ENCODE measurements around the gene NEXMIF.

DNA sequence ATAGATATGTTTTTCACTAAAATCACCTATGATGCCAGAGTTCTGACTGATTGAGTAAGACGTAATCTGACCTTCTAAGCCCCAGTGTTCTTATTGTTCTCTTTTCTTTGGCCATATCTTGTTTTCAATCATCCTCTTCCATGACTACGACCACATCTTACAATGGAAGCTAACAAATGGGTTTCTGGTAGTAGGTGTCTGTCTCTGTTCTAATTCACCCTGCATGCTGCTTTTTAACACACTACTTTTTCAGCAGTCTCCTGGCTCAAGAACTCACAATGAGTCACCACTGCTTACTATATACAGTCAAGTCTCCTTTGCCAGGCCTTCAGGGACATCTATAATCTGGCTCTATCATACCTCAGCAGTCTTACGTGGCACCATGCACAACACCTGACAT, 146.1 kb downstream of the NEXMIF start:
- TF ChIP-seq, protein P1, sequence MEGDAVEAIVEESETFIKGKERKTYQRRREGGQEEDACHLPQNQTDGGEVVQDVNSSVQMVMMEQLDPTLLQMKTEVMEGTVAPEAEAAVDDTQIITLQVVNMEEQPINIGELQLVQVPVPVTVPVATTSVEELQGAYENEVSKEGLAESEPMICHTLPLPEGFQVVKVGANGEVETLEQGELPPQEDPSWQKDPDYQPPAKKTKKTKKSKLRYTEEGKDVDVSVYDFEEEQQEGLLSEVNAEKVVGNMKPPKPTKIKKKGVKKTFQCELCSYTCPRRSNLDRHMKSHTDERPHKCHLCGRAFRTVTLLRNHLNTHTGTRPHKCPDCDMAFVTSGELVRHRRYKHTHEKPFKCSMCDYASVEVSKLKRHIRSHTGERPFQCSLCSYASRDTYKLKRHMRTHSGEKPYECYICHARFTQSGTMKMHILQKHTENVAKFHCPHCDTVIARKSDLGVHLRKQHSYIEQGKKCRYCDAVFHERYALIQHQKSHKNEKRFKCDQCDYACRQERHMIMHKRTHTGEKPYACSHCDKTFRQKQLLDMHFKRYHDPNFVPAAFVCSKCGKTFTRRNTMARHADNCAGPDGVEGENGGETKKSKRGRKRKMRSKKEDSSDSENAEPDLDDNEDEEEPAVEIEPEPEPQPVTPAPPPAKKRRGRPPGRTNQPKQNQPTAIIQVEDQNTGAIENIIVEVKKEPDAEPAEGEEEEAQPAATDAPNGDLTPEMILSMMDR (IDR thresholded peaks at IDR 0.05), result no peak
- TF ChIP-seq POLR2A (IDR thresholded peaks at IDR 0.05), result no peak
